Mesendoderm (in vitro differentiated cells): ENCODE results near the gene P2RX7.

Experiments
- DNase-seq: peaks from one replicate; pipeline ENCODE4 v3.0.0; 2013
- H2AK5ac ChIP-seq: 2 replicates; pipeline ENCODE4 v1.6.1; 2013; ENCODE audit warnings: low read length, inconsistent platforms
- H2BK120ac ChIP-seq: 2 replicates; pipeline ENCODE4 v1.6.1; 2013; ENCODE audit warnings: low read depth, mild to moderate bottlenecking, low read length, moderate library complexity, mixed read lengths
- H2BK15ac ChIP-seq: replicated peaks from 2 replicates; pipeline ENCODE4 v1.6.1; 2013; ENCODE audit warnings: low read depth, mild to moderate bottlenecking, moderate library complexity
- H2BK5ac ChIP-seq: 2 replicates; pipeline ENCODE4 v1.6.1; 2013; ENCODE audit warnings: low read length, inconsistent platforms
- H3K18ac ChIP-seq: 2 replicates; pipeline ENCODE4 v1.6.1; 2013; ENCODE audit warnings: mild to moderate bottlenecking, low read length, mixed read lengths
- H3K23ac ChIP-seq: one replicate; pipeline ENCODE4 v1.6.1; 2013; ENCODE audit warnings: low read length
- H3K27ac ChIP-seq: 2 replicates; pipeline ENCODE4 v1.5.1; 2013; ENCODE audit warnings: low read depth, mild to moderate bottlenecking, inconsistent platforms, low read length, moderate library complexity
- H3K27me3 ChIP-seq: 2 replicates; pipeline ENCODE4 v1.6.1; 2013; ENCODE audit warnings: low read length, control low read depth, mild to moderate bottlenecking, inconsistent platforms; ENCODE audit not compliant: insufficient read depth, poor library complexity
- H3K36me3 ChIP-seq: 2 replicates; pipeline ENCODE4 v1.6.1; 2013; ENCODE audit warnings: low read length, inconsistent platforms; ENCODE audit not compliant: control insufficient read depth, insufficient read depth
- H3K4ac ChIP-seq: one replicate; pipeline ENCODE4 v1.6.1; 2013; ENCODE audit warnings: low read depth, mild to moderate bottlenecking, low read length, moderate library complexity
- H3K4me1 ChIP-seq: 2 replicates; pipeline ENCODE4 v1.6.1; 2013; ENCODE audit warnings: low read depth, low read length, inconsistent platforms; ENCODE audit not compliant: control insufficient read depth
- H3K4me2 ChIP-seq: 2 replicates; pipeline ENCODE4 v1.6.1; 2013; ENCODE audit warnings: low read length
- H3K4me3 ChIP-seq: 2 replicates; pipeline ENCODE4 v1.5.1; 2013; ENCODE audit warnings: mild to moderate bottlenecking, low read length
- H3K56ac ChIP-seq: one replicate; pipeline ENCODE4 v1.6.1; 2013; ENCODE audit warnings: low read length
- H3K79me1 ChIP-seq: 2 replicates; pipeline ENCODE4 v1.6.1; 2013; ENCODE audit warnings: low read length, inconsistent platforms
- H3K79me2 ChIP-seq: 2 replicates; pipeline ENCODE4 v1.6.1; 2013; ENCODE audit warnings: mild to moderate bottlenecking, low read length; ENCODE audit not compliant: control insufficient read depth, insufficient read depth
- H3K9ac ChIP-seq: 2 replicates; pipeline ENCODE4 v1.6.1; 2013; ENCODE audit warnings: low read length, inconsistent platforms
- H4K5ac ChIP-seq: one replicate; pipeline ENCODE4 v1.6.1; 2013; ENCODE audit warnings: low read length
- H4K8ac ChIP-seq: one replicate; pipeline ENCODE4 v1.6.1; 2013; ENCODE audit warnings: low read depth, mild to moderate bottlenecking, control low read depth, low read length, moderate library complexity
- WGBS: extraction: QIAGEN DNeasy Blood & Tissue Kit; methylation state at CpG from one replicate; pipeline ENCODE4 v1.1.7; 2013; ENCODE audit warnings: low lambda C conversion rate, missing lambda C conversion rate; ENCODE audit not compliant: insufficient coverage; ENCODE audit errors: extremely low coverage; 5-methylcytosine and 5-hydroxymethylcytosine counted together

The P2RX7 gene

DNA sequence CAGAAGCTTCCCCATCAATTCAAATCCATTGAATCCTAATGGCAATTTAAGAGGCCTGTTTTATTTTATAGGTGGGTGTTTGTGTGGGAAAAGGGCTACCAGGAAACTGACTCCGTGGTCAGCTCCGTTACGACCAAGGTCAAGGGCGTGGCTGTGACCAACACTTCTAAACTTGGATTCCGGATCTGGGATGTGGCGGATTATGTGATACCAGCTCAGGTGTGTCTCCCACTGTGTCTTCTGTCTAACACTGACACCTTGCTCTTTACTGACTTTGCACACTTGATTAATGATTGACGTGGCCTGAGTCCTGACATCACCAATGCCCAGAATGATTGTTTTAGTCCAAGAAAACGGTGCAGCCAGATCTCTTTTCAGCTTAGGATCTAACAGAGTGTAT lies 84.4 kb downstream of the P2RX7 start:
- H3K56ac ChIP-seq, result no peak overlapping the region
- H3K36me3 ChIP-seq, result no peaks in the 10 kb centered on the region
- WGBS, result no CpG with 5 or more reads among the region's 8 CpGs
- no peak overlapping the region for H2BK15ac ChIP-seq
- no peak overlapping the region for H3K4me2 ChIP-seq
- H2BK5ac ChIP-seq, result no peak overlapping the region
- no peak overlapping the region for H4K8ac ChIP-seq
- no peak overlapping the region for H3K4ac ChIP-seq
- no peak for DNase-seq
- no peak overlapping the region for H3K9ac ChIP-seq
- no peak overlapping the region for H3K27ac ChIP-seq
- H3K18ac ChIP-seq, result no peak overlapping the region
- no peaks in the 10 kb centered on the region for H3K79me2 ChIP-seq
- H3K23ac ChIP-seq, result no peak overlapping the region
- H3K79me1 ChIP-seq, result no peaks in the 10 kb centered on the region
- H3K27me3 ChIP-seq, result no peaks in the 10 kb centered on the region
- H2BK120ac ChIP-seq, result no peak overlapping the region
- no peaks in the 10 kb centered on the region for H3K4me1 ChIP-seq
- H4K5ac ChIP-seq, result no peak overlapping the region
- no peak overlapping the region for H3K4me3 ChIP-seq
- H2AK5ac ChIP-seq, result no peak overlapping the region

DNA sequence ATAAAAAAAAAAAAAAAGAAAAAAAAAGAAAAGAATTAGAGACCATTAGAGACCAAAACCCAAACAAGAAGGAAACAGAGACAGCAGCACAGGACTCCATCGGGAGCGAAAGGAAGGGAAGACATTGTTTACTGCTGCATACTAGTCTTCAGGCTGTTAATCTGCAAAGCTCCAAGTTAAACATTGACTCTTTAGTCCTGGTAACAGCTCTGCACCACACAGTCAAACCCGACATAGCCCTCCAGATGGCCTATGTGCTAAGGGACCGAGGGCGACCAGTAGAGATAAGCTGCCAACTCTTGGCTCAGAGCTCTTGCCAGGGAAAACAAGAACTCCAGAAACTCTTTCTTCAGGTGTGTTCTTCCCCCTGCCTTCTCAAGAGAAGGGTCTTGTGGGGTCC lies 85.1 kb downstream of the P2RX7 start:
- Histone ChIP-seq H2BK5ac (no peak overlapping the region), H3K18ac (no peak overlapping the region), H4K5ac (no peak overlapping the region), H2BK120ac (no peak overlapping the region), H3K27ac (no peak overlapping the region), H2BK15ac (no peak overlapping the region), H3K56ac (no peak overlapping the region), H3K4me1 (no peaks in the 10 kb centered on the region), H3K36me3 (no peaks in the 10 kb centered on the region), H3K79me2 (no peaks in the 10 kb centered on the region), H3K4me2 (no peak overlapping the region), H3K27me3 (no peaks in the 10 kb centered on the region), H3K4me3 (no peak overlapping the region), H3K9ac (no peak overlapping the region), H3K4ac (no peak overlapping the region), H2AK5ac (no peak overlapping the region), H3K79me1 (no peaks in the 10 kb centered on the region), H3K23ac (no peak overlapping the region), H4K8ac (no peak overlapping the region)
- DNase-seq, result no peak
- no CpG with 5 or more reads among the region's 5 CpGs for WGBS

DNA sequence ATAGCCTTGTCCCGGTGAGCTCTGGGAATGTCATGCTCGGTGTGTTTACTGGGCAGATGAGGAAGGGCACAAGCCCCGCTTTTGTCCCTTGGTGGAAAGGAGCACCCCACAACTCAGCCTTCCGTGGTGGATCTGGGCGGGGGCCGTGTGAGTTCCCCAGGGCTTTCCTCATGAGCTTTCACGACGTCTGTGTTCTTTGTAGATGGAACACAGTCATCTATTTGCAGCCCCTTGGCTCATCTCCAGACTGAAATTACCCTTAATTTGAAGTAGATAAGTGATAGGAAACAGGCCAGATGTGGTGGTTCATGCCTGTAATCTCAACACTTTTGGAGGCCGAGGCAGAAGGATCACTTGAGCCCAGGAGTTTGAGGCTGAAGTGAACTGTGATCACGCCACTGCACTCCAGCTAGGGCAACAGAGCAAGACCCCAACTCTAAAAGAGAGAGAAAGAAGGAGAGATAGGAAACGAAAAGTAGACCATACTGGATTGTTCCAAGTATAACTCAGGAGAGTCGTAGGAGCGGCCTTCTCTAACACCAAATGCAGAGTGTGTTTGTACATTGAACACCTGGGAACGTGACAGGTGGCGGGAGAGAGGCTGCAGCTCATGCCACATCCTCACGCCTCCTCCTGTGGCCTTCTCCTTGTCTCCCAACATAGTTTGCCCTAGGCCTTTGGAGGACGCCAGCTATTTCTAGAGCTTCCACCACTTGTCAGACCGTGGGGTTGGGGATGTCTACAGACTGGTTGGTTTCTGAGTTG lies 86.1 kb downstream of the P2RX7 start:
- Histone ChIP-seq H3K4ac (no peak overlapping the region), H3K9ac (no peak overlapping the region), H3K56ac (no peak overlapping the region), H3K27me3 (no peaks in the 10 kb centered on the region), H3K79me1 (no peaks in the 10 kb centered on the region), H4K5ac (no peak overlapping the region), H4K8ac (no peak overlapping the region), H3K4me3 (no peak overlapping the region), H2AK5ac (no peak overlapping the region), H3K79me2 (no peaks in the 10 kb centered on the region), H3K23ac (no peak overlapping the region), H3K4me2 (no peak overlapping the region), H3K18ac (no peak overlapping the region), H2BK15ac (no peak overlapping the region), H2BK120ac (no peak overlapping the region), H3K36me3 (no peaks in the 10 kb centered on the region), H3K27ac (no peak overlapping the region), H3K4me1 (no peaks in the 10 kb centered on the region), H2BK5ac (no peak overlapping the region)
- WGBS, result no CpG with 5 or more reads among the region's 18 CpGs
- no peak for DNase-seq

DNA sequence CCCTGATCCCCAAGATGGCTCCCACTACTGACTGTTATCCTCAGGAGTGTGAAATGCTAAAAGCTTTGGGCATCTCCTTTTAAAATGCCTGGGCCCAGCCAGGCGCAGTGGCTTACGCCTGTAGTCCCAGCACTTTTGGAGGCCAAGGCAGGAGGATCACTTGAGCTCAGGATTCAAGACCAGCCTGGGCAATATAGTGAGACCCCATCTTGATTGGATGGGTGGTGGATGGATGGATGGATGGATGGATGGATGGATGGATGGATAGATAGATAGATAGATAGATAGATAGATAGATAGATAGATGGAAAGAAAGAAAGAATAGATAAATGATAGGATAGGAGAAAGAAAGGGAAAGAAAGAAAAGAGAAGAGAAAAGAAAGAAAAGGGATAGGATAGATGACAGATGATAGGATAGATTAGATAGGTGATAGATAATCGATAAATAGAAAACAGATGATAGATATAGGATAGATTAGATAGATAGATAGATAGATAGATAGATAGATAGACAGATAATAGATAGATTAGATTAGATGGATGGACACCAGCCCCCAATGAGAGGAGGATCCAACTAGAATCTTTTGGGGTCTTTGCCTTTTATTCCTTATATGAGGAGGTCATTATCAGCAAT lies 86.8 kb downstream of the P2RX7 start:
- Histone ChIP-seq H3K56ac (no peak overlapping the region), H3K27ac (no peak overlapping the region), H2BK15ac (no peak overlapping the region), H4K8ac (no peak overlapping the region), H3K4me3 (no peak overlapping the region), H3K36me3 (no peaks in the 10 kb centered on the region), H3K18ac (no peak overlapping the region), H3K9ac (no peak overlapping the region), H2BK120ac (no peak overlapping the region), H3K79me2 (no peaks in the 10 kb centered on the region), H3K4ac (no peak overlapping the region), H3K79me1 (no peaks in the 10 kb centered on the region), H3K4me1 (no peaks in the 10 kb centered on the region), H2BK5ac (no peak overlapping the region), H4K5ac (no peak overlapping the region), H2AK5ac (no peak overlapping the region), H3K4me2 (no peak overlapping the region), H3K23ac (no peak overlapping the region), H3K27me3 (no peaks in the 10 kb centered on the region)
- WGBS, result 100% methylated on average over 1 of the region's 3 CpGs
- DNase-seq, result no peak

DNA sequence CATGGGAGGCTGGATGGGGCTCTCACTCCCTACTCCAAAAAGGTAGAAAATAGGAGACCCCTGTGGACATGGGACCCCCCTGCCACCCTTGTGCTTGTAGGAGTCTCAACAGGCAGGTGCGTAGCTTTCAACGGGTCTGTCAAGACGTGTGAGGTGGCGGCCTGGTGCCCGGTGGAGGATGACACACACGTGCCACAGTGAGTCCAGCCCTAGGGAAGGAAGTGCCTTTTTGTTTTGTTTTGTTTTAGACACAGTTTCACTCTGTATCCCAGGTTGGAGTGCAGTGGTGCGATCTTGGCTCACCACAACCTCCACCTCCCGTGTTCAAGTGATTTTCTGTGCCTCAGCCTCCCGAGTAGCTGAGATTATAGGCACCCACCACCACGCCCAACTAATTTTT lies 90.2 kb downstream of the P2RX7 start:
- Histone ChIP-seq H3K27ac (no peak overlapping the region), H3K27me3 (no peaks in the 10 kb centered on the region), H4K5ac (no peak overlapping the region), H2BK15ac (no peak overlapping the region), H3K4ac (no peak overlapping the region), H3K4me3 (no peak overlapping the region), H3K4me1 (no peaks in the 10 kb centered on the region), H3K79me1 (no peaks in the 10 kb centered on the region), H3K79me2 (no peaks in the 10 kb centered on the region), H3K23ac (no peak overlapping the region), H3K18ac (no peak overlapping the region), H3K56ac (no peak overlapping the region), H3K4me2 (no peak overlapping the region), H2BK120ac (no peak overlapping the region), H3K36me3 (no peaks in the 10 kb centered on the region), H3K9ac (no peak overlapping the region), H2BK5ac (no peak overlapping the region), H2AK5ac (no peak overlapping the region), H4K8ac (no peak overlapping the region)
- no peak for DNase-seq
- no CpG with 5 or more reads among the region's 10 CpGs for WGBS
